Measurements from ENCODE around the gene COL16A1.

DNA sequence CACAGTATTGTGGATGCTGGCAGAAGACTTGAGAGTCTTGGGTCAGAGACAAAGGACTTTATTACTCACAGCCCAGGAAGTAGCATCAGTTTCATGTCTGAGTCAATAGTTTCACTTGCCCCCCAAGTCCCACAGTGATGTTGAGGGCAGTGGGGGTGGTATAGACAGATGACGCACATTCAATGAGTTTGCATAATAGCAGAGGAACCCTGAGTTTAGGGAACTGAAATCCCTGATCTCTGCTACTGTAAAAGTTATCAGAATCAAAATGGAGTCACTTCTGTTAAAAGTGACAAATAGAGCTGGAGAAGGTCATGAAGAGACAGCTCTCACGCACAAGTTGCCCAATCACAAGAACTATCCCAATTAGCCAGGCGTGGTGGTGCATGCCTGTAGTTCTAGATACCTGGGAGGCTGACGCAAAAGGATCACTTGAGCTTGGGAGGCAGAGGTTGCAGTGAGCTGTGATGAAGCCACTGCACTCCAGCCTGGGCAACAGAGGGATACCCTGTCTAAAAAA lies 97.8 kb downstream of the COL16A1 start:
- TF ChIP-seq FOXP4 (CRISPR knock-in tag; IDR thresholded peaks at IDR 0.05) (no peak), CTCF (CRISPR knock-in tag; IDR thresholded peaks at IDR 0.05) (no peak), NFYC (CRISPR knock-in tag; IDR thresholded peaks at IDR 0.05) (no peak), IRF2 (CRISPR knock-in tag; IDR thresholded peaks at IDR 0.05) (no peak), USF2 (IDR thresholded peaks at IDR 0.05; ENCODE audit: low read depth, low read length) (no peak), USF2 (CRISPR knock-in tag; IDR thresholded peaks at IDR 0.05; ENCODE audit: borderline replicate concordance) (no peak), POLR2A (IDR thresholded peaks at IDR 0.05; ENCODE audit: insufficient read depth in 1 of 2, low read depth in 2 of 2, low read length in 2 of 2) (no peak), TP53 (CRISPR knock-in tag; conservative IDR thresholded peaks at IDR 0.05) (no peak), HNF1B (CRISPR knock-in tag; IDR thresholded peaks at IDR 0.05) (no peak), EP300 (IDR thresholded peaks at IDR 0.05; ENCODE audit: low read depth in 2 of 2, low read length in 2 of 2) (no peak), EP300 (CRISPR knock-in tag; IDR thresholded peaks at IDR 0.05; ENCODE audit: borderline replicate concordance) (no peak)
- TF ChIP-seq, protein P1, sequence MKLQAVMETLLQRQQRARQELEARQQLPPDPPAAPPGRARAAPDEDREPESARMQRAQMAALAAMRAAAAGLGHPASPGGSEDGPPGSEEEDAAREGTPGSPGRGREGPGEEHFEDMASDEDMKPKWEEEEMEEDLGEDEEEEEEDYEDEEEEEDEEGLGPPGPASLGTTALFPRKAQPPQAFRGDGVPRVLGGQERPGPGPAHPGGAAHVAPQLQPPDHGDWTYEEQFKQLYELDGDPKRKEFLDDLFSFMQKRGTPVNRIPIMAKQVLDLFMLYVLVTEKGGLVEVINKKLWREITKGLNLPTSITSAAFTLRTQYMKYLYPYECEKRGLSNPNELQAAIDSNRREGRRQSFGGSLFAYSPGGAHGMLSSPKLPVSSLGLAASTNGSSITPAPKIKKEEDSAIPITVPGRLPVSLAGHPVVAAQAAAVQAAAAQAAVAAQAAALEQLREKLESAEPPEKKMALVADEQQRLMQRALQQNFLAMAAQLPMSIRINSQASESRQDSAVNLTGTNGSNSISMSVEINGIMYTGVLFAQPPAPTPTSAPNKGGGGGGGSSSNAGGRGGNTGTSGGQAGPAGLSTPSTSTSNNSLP (IDR thresholded peaks at IDR 0.05; ENCODE audit: low read depth, low read length) = no peak
